Measurements from ENCODE around the gene STUM. TPM values are rescaled to one million over a fixed set of nuclear protein-coding genes. Genes with fewer than 3 reads are reported as not detected.
A peak's percentile ranks its signal among the peaks of the same experiment; 100 is the strongest.

STUM gene
- total RNA-seq, 1 donor from 2014 or later = not detected

GRCh38 chr1:226586650-226587422, 38.3 kb downstream of the STUM start:
- Mint-ChIP-seq H3K4me1 (peaks cover 9% of the 10 kb centered on the region), H3K4me3 (no peak overlapping the region), H3K9me3 (no peaks in the 10 kb centered on the region), H3K36me3 (no peaks in the 10 kb centered on the region), H3K27me3 (ENCODE audit: insufficient read depth, low read depth) (peaks cover 12% of the 10 kb centered on the region), H3K27ac (peak overlapping the region; percentile 17)
- Histone ChIP-seq H3K79me2 (ENCODE audit: low read depth) (no peaks in the 10 kb centered on the region), H3K4me1 (peaks cover 6% of the 10 kb centered on the region), H3K4me3 (no peak overlapping the region), H4K20me1 (ENCODE audit: low read depth) (no peaks in the 10 kb centered on the region), H3K4me2 (no peak overlapping the region), H3K27ac (no peak overlapping the region), H3K36me3 (no peaks in the 10 kb centered on the region), H3F3A (ENCODE audit: low read depth) (no peaks in the 10 kb centered on the region), H3K27me3 (no peaks in the 10 kb centered on the region), H2AFZ (replicated peaks) (no peak overlapping the region), H3K9me3 (ENCODE audit: low read depth) (no peaks in the 10 kb centered on the region), H3K9ac (no peak overlapping the region)
- no peak for DNase-seq (ENCODE audit: low spot score)
- TF ChIP-seq EZH2phosphoT487 (IDR thresholded peaks at IDR 0.05) (no peak), CTCF (IDR thresholded peaks at IDR 0.05) (no peak), EZH2 (IDR thresholded peaks at IDR 0.05) (no peak)

GRCh38 chr1:226588484-226588883, 39.9 kb downstream of the STUM start:
- Histone ChIP-seq H4K20me1 (ENCODE audit: low read depth) (no peaks in the 10 kb centered on the region), H3K27ac (no peak overlapping the region), H3K27me3 (no peaks in the 10 kb centered on the region), H3K9me3 (ENCODE audit: low read depth) (no peaks in the 10 kb centered on the region), H3K36me3 (no peaks in the 10 kb centered on the region), H3K4me3 (no peak overlapping the region), H2AFZ (replicated peaks) (no peak overlapping the region), H3K79me2 (ENCODE audit: low read depth) (no peaks in the 10 kb centered on the region), H3K4me2 (no peak overlapping the region), H3F3A (ENCODE audit: low read depth) (no peaks in the 10 kb centered on the region), H3K9ac (no peak overlapping the region), H3K4me1 (peaks cover 6% of the 10 kb centered on the region)
- TF ChIP-seq EZH2 (IDR thresholded peaks at IDR 0.05) = no peak
- TF ChIP-seq EZH2phosphoT487 (IDR thresholded peaks at IDR 0.05) = no peak
- no peak for TF ChIP-seq CTCF (IDR thresholded peaks at IDR 0.05)
- no peak overlapping the region for H3K4me3 Mint-ChIP-seq
- H3K27me3 Mint-ChIP-seq (ENCODE audit: insufficient read depth, low read depth) = peaks cover 12% of the 10 kb centered on the region
- no peaks in the 10 kb centered on the region for H3K9me3 Mint-ChIP-seq
- H3K27ac Mint-ChIP-seq = no peak overlapping the region
- peaks cover 12% of the 10 kb centered on the region for H3K4me1 Mint-ChIP-seq
- H3K36me3 Mint-ChIP-seq = no peaks in the 10 kb centered on the region
- no peak for DNase-seq (ENCODE audit: low spot score)

- no peaks in the 10 kb centered on the region for H3K9me3 ChIP-seq (ENCODE audit: low read depth)
- no peaks in the 10 kb centered on the region for H4K20me1 ChIP-seq (ENCODE audit: low read depth)
- Mint-ChIP-seq H3K9me3 (peaks cover 4% of the 10 kb centered on the region), H3K4me3 (no peak overlapping the region), H3K4me1 (peaks cover 12% of the 10 kb centered on the region), H3K27me3 (ENCODE audit: insufficient read depth, low read depth) (peaks cover 12% of the 10 kb centered on the region), H3K36me3 (no peaks in the 10 kb centered on the region), H3K27ac (no peak overlapping the region)
- H3K27me3 ChIP-seq = no peaks in the 10 kb centered on the region
- H3K36me3 ChIP-seq = no peaks in the 10 kb centered on the region
- H3K4me2 ChIP-seq = no peak overlapping the region
- TF ChIP-seq EZH2 (IDR thresholded peaks at IDR 0.05) = no peak
- TF ChIP-seq EZH2phosphoT487 (IDR thresholded peaks at IDR 0.05) = no peak
- no peak for TF ChIP-seq CTCF (IDR thresholded peaks at IDR 0.05)
- H3K79me2 ChIP-seq (ENCODE audit: low read depth) = no peaks in the 10 kb centered on the region
- no peak overlapping the region for H3K27ac ChIP-seq
- no peak overlapping the region for H3K9ac ChIP-seq
- no peak for DNase-seq (ENCODE audit: low spot score)
- H2AFZ ChIP-seq (replicated peaks) = no peak overlapping the region
- peaks cover 6% of the 10 kb centered on the region for H3K4me1 ChIP-seq
- H3F3A ChIP-seq (ENCODE audit: low read depth) = no peaks in the 10 kb centered on the region
- no peak overlapping the region for H3K4me3 ChIP-seq
These were observed 40.6 kb downstream of the STUM start for GRCh38 chr1:226589008-226589733.

Measured in neural progenitor cell (in vitro differentiated cells).